T-helper 1 cell treated with Interleukin-12 subunit alpha and Interleukin-12 subunit beta and Interleukin-4 antibody, amounts not matched to agents 30 ng/mL and 1 ng/mL, for 36 hours (primary cell): ENCODE measurements around the gene AKNAD1. TPM values are rescaled to one million over a fixed set of nuclear protein-coding genes. Genes with fewer than 3 reads are reported as not detected.
"Not testable (repeated sequence)": the region's sequence is repeated elsewhere in the genome, so short reads cannot be mapped to it uniquely, and the experiment has no call there.

Source experiments
- intact Hi-C: fragments of 100-400 bp; cut with micrococcal nuclease; formaldehyde crosslinking; loops from one replicate; pipeline ENCODE4 v1.15.1; 2024
- total RNA-seq: library from RNA; stranded (reverse); gene quantifications from 2 replicates; pipeline ENCODE4 v1.2.3, GENCODE V29; 2022

The AKNAD1 gene, protein sequence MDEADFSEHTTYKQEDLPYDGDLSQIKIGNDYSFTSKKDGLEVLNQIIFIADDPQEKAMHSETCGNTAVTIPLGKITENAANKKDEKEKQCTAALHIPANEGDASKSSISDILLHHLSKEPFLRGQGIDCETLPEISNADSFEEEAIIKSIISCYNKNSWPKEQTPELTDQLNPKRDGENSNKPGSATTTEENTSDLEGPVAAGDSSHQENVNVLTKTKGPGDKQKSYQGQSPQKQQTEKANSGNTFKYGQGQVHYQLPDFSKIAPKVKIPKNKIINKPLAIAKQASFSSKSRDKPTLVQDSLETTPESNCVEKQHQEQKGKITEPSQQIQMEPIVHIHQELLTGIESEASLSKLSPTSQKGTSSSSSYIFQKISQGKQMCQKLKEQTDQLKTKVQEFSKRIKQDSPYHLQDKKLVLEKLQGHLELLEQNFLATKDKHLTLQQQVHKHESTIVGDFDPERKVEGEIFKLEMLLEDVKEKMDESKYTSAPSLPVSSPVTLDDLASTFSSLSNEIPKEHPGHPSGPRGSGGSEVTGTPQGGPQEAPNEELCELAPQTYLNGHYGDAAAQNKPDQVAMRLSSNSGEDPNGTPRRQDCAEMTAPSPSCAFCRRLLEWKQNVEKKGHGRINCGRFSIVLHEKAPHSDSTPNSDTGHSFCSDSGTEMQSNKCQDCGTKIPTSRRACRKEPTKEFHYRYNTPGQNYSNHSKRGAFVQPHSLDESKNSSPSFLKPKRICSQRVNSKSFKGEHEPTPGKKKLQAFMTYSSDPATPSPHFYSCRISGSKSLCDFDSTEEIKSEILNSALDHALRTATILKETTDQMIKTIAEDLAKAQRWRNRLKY
- total RNA-seq = not detected in 2 replicates

DNA sequence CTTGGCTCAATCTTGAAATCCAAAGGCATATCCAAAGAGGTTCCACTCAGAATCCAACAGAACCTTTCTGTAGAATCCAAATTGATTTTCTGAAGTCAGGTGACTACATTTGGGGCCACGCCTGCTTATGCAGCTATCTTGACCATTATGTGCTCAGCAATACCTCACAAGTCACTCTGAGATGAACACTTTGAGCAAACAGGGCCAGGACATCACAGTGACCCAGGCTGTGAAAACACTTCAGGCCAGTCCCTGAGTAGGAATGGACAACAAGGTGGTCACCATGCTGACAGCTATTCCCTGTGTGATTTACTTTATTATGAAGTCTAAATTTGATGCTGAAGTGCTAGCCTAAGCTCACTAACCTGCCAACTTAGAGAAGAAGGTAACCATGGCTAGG is at the start of gene AKNAD1:
Gene AKNAD1 (minus strand): TSS at position 101 of the 400 bp plus-strand sequence. CDS start 4,430 bp downstream, outside the sequence.
- intact Hi-C loops = no loop called here

DNA sequence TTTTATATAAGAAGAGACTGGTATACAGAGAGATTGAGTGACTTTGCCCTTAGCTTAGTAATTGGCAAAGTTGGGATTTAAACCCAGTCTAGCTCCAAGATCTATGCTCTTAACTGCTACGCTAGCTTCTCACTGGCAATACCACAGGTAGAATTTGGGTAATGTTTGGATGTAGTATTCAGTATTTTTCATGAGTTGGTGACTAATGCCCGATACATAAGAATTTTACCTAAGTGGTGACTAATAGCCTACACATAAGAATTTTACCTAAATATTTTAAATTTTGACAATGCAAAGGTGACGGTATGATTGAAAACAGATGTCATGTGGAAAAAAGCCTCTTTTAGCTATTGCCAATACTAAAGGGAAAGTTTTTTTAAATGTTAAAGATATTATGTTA is 44.2 kb upstream of the AKNAD1 start:
- intact Hi-C loops = no loop called here

DNA sequence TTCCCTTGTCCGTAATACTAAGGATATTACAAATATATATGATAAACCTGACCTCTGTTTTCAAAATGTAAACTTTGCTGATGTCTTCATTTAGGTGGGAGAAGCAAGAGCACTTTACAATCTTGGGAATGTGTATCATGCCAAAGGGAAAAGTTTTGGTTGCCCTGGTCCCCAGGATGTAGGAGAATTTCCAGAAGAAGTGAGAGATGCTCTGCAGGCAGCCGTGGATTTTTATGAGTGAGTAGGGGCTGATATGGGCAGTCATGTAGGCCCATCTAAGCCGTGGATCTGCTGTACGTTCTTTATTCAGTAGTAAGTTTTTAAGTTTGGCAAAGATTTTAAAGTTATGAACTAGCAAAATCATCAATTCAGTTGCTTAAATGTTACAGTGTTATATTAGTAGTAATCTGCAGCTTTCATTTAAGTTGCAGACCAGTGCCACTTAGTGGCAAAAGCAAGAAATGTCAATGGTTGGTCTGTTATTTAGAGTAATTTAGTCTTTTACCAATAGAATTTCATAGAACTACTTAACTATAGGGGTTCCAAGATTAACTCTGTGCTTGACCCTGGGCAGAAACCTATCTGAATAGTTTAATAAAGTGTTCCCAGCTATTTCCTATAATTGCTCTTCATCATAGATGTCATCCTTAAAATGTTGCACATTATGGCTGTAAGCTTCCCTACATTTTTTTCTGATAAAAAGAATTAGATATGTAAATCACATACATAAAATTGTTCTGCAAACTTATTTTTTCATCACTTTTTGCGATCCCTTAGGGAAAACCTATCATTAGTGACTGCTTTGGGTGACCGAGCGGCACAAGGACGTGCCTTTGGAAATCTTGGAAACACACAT is 41.2 kb upstream of the AKNAD1 start:
- intact Hi-C loops = loop anchor here (1.0 to 5.0 kb wide), 7 partner anchors 21 to 385 kb away; partner anchors contain the start of genes EEIG2 and STXBP3

DNA sequence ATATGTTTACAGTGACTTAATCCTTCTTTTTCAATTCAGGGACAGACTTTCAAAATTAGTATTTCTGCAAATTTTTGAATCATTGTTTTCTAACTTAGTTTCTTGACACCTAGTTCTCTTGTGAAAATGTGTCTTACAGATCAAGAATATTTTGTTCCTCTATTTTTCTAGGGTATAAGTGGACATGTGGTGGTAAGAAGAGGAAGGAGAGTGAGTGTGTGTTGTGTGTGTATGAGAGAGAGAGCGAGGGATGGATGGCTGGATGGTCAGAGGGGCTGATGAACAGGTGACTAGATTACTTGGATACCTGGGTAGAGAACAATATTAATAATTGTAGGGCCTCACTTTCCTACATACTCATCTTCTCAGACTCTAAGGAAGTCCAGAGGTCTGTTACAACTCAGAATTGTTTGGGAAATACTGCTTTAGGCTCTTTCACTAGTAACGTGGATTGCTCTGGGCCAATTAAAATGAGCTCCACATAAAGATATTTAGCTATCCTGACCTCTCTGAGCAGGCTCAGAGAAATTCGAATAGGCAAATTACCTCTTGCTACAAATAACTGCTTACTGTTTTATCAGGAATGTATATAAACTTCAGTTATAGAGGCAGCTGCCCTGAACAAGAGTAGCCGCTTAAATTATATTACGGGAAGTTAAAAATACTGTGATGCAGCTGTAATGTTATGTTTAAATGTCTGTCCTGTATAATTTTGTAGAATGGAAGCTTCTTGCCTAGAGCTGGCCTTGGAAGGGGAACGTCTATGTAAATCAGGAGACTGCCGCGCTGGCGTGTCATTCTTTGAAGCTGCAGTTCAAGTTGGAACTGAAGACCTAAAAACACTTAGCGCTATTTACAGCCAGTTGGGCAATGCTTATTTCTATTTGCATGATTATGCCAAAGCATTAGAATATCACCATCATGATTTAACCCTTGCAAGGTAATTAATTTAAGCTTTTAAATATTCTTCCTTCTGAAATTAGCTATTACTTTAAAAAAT is 39.6 kb upstream of the AKNAD1 start:
- intact Hi-C loops = loop anchor here (5.0 kb wide), 1 partner anchor 249 kb away; no protein-coding TSS in a partner anchor

DNA sequence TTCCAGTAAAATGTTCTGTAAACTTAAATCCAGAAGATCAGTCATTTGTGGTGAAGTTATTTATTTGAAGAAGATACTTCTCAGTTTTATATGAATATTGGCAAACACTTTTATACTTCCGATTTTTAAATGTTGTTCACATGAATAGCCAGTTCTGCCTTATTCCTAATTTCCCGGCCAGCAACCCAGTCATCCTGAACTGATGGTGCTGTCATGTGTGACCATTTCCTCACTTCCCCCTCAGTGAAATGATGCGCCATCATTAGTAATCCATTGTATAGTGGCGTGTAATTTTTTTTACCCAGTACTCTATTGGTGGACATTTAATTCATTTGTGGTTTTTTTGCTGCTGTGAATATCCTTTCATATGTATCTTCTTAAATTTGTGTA is 36.2 kb upstream of the AKNAD1 start:
- intact Hi-C loops = no loop called here

DNA sequence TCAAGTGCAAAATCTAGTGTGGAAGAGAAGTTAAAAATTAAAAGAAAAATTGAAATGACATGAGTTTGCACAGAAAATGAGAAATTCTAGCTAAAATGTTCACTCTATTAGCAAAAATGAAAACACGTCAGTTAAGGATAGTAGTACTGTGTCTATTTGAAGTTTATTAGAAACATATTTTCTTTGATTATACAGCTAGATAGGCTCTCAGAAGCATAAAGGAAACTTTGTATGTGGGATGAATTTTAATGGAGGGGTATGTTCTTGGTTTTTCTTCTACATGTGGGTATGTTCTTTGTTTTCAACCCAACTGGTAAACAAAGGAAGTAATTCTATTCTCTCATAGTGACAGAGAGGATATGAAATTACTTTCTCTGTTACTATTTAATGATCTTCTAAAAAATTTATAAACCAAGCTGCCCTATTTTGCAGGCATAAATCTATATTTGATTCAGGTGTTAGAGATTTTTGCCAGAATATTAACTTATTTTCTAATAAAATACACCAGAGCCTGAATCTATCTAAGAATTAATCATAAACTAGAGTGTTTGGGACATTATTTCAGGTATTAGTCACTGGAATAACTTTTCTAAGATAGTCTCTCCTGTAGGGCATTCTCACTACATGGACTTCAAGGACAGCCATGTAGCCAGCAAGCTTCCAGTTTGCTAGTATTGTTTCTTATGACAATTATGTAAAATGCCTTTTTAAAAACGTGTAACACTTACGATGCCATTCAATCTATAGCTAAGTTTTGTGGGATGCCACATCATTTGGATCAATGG is 35.7 kb upstream of the AKNAD1 start:
- intact Hi-C loops = no loop called here

DNA sequence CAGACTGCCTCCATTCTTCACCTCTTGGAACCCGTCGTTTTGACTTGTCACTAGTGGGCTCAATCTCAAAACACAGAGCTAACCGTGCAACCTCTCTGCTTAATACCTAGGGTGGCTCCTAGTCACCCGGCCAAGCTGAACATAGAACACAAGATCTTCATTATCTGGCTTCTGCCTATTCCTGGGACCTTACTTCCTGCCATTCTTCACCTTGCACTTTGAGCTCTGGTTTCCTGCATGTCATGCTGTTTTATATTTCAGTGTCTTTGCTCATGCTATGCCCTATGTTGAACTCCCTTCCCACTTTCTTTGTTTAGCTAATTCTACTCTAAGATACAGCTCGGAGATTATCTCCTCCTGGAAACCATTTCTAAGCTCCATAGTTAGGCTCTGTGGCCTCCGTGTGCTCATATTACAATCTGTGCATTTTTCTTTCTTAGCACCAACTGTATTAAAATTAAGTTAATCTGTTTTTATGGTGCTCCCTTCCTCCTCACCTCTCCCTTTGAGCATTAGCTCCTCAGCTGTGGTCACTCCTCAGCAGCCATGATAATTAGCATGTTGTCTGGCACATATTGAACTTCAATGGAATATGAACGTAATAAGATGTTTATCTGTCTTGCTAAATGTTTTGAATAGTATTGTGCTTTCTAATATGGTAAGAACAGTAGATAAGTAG is 33.0 kb upstream of the AKNAD1 start:
- intact Hi-C loops = no loop called here

DNA sequence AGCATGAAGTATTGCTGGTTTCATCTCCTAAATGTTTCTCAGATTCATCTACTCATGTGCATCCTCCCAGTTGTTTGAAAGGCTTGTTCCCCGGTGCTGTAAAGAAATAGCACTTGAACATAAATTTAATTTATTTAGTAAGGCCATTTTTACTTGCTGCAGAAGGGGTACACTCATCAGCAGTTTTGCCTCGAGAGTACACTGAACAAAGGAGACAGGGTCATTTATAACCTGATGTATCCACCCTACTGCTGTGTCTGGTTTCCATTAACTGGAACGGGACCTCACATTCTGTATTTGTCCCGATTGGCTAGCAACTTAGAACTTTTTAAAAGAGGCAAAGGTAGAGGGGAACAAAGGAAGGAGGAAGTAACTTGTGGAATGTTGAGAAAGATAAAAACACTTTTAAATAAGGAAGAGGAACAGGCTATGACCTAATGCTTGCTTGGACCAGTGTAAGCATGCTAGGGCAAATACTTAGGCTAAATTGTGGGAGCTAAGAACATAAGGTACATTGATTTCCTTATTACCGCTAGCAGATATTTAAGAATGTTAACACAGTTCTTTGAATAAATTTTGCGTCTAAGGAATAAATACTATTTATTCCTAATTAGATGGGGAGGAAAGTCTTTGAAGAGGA is 32.2 kb upstream of the AKNAD1 start:
- intact Hi-C loops = not testable (repeated sequence)

DNA sequence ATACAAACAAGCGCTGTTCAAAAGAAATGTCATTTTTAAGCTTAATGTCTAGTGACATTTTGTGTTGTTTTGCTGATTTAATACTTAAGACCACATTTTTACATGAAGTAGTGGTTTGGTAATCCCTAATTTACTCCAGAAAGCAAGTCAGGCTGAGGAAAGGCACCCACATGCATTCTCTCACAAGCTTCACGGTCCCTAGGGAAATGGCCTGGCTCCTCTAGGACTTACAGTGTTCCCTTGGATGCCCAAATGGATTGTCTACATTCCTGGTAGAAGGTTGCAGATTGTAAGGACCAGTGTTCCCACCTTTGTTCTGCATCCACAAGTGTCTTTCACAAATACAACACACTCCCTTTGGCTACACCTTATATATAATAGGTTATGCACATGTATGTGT is 29.4 kb upstream of the AKNAD1 start:
- intact Hi-C loops = no loop called here

DNA sequence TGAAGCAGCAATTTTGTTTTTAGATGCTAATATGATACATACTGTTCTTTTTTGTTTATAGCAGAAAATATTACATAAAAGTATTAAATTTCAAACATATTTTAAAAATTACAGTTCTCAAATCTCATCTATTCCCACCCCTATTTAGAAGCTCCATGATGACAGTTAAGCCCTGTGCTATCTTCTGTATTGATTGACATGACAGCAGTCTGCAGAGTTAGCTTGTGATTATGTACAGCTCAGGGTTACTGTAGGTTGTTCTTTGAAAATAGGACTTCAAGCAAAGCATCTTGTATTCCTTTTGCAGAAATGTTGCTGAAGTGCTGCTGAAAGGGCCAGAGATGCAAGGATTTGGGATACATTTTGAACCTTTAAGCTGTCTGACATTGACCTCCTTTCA is 28.1 kb upstream of the AKNAD1 start:
- intact Hi-C loops = no loop called here

DNA sequence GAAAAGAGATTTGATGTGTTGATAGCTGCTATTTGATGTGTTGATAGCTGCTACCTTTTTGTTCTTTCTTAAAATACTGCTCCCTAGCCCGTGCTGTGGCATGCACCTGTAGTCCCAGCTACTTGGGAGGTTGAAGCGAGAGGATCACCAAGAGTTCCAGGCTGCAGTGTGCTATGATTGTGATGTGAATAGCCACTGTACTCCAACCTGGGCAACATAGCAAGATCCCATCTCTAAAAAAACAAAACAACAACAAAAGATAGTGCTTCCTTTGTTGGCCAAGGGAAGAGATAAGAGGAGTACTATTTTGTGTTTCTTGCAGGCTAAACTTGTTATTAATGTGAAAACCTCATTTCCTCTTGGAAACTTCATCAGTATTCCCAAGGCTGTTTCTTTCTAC is 25.9 kb upstream of the AKNAD1 start:
- intact Hi-C loops = no loop called here

DNA sequence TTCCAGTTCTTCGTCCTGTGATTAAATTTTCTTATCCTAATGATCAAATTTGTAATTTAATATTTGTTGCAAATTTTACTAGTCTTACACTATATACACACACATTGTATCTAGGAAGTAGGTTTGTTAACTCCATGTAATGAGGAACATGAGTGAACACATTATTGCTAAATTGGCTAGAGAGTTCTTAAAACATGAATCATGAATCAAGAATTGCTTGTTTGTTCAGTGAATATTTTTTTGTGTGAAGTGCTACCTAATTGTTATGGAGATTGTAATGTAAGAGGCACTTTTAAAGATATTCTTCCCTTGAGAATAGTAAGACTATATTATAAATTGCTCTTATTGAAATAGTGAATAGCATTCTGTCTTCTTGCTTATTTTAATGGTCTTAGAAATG is 24.5 kb upstream of the AKNAD1 start:
- intact Hi-C loops = no loop called here

DNA sequence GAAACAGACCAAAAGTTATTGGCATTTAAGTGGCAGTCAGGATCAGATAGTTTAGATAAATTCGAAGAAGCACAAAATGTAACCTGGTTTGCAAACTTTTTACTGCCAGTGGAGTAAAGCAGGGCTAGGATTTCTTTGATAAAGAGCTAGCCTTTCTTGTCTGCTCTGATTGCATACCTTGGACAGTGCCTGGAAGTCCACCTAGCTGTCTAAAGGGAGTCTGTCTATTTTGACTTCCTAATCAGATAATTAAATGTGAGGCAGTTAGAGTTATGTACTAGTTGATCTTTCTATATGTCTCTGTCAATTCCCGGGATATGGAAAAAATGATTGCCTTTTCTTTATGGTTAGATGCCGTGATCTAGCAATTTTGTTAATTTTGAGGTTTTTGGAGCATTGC is 24.0 kb upstream of the AKNAD1 start:
- intact Hi-C loops = no loop called here

DNA sequence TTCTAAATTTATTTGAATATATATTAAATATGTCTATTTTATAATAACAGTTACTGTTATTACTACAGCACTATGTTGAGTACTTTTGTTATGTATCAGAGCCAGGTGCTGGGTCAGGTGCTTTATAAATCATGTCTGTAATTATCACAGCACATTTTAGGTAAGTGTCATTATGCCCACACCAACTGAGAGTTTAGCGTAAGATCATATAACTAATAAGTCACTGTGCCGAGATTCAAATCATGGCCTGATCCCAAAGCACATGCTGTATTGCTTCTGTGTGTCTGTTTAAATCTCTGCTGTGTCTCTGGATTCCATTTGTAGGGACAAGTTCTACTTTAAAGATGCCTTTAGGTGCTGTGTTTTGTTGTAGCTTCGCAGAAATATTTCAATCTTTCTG is 21.8 kb upstream of the AKNAD1 start:
- intact Hi-C loops = no loop called here

DNA sequence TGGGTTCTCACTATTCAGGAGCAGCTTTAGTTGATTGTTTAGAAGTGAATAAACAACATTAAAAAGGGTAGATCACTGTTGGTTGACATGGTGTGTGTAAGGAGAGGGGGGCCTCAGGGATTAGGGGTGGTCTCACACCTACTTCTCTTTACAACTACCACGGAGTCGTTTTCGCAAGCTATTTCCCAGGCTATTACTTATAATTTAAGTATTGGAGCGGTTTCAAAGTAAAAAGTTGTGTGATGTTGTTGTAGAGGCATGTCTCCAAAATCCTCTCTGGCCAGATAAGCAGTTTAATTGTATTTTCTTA is 21.2 kb upstream of the AKNAD1 start:
- intact Hi-C loops = no loop called here

DNA sequence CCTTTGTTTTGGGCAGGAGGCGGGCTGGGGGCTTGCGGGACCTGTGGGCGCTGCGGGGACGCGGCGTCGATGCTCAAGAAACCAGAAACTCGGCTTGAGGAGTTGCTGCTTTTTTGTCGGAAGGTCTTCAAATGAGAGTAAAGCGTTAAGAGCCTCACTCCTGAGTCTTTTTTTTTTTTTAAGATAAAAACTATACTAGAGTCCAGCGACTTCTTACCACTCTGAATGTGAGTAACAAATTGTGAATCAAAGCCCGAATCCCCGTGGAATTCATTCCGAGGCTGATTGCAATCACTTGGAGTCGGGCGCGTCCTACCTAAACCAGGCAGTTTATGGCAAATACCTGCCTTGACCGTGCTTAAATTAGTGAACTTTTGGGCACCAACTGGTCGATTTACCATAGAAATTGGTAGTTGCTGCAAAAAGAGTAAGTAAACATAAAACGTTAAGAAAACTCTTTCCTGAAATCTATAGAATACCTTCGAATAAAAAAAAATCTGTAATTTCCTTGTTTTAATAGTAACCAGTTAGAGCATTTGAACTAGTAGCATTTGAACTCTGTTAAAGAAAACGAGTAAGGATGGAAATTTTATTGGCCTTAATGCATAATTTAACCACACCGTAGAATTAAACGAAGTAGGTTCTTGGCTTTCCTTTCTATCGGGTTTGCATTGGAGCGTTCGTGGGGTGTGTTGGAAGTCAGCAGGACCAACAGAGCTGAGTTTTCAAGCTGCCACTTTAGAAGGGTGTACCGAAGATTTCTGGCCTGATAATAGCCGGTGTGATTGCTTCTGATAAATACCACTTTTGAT is 20.7 kb upstream of the AKNAD1 start:
- intact Hi-C loops = loop anchor here (1.0 to 2.0 kb wide), 9 partner anchors 21 to 235 kb away; partner anchors contain the start of genes CLCC1, HENMT1, PRPF38B and STXBP3

DNA sequence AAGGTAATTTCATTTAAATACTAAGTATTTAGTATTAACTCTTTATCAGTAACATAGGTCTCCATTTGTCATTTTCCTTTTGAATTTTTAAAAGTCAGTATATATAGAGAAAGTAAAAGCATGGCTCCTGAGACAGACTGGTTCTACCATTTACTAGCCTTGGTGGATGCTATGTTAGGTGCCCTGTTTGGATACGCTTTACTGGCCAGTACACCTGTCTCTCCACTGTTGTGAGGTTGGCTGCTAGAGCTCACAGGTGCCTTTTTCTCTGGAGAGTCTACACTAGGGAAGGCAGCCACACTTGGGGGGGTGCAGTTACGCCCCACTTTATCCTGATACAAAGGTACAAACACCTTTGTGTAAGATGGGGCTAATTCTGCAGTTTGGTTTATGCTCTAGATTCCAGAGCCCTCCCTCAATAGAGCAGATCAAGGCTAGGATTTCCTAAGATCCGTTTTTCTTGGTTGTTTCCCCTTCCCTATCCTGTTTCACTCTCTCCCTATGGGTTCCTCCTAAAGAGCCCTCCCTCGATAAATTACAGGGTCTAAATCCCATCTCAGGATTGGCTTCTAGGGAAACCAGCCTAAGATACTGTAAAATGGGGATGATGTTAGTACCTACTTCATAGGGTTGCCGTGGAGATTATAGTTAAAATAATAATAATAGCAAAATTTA is 14.3 kb upstream of the AKNAD1 start:
- intact Hi-C loops = no loop called here
